ENCODE results near the gene CNTF. TPM values are rescaled to one million over a fixed set of nuclear protein-coding genes. Genes with fewer than 3 reads are reported as not detected.

The CNTF gene
- polyA plus RNA-seq, 1 of the 3 experiments (the other 2 are of a cell fraction), result 0.87 TPM

DNA sequence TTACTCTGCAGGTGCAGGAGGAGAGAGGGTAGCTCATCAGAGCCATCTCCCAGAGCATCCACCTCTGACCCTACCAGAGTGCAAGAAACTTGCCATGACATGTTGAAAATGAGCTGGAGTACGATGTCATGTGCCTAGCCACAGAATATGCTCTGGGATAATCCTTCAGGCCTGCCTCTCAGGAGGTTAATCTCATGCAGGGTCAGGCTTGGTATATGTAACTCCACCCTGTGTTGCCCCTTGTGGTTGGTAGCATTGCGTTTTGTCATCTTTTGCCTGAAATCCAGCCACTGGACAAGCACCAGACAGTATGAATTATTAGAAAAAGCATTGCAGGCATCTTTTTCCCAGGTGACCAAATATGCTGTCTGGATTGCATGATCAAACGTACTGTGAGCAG, 36.2 kb downstream of the CNTF start (continued):
- TF ChIP-seq SIN3A (IDR thresholded peaks at IDR 0.05; ENCODE audit: borderline replicate concordance, low read depth, low read length), result no peak
- no peak for TF ChIP-seq FOXJ3 (CRISPR knock-in tag; IDR thresholded peaks at IDR 0.05)
- TF ChIP-seq TAF1 (IDR thresholded peaks at IDR 0.05; ENCODE audit: borderline replicate concordance, low read depth, low read length), result no peak
- TF ChIP-seq, protein P1, sequence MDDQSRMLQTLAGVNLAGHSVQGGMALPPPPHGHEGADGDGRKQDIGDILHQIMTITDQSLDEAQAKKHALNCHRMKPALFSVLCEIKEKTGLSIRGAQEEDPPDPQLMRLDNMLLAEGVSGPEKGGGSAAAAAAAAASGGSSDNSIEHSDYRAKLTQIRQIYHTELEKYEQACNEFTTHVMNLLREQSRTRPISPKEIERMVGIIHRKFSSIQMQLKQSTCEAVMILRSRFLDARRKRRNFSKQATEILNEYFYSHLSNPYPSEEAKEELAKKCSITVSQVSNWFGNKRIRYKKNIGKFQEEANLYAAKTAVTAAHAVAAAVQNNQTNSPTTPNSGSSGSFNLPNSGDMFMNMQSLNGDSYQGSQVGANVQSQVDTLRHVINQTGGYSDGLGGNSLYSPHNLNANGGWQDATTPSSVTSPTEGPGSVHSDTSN (IDR thresholded peaks at IDR 0.05), result no peak
- no peak for TF ChIP-seq GABPA (IDR thresholded peaks at IDR 0.05; ENCODE audit: low read depth)

DNA sequence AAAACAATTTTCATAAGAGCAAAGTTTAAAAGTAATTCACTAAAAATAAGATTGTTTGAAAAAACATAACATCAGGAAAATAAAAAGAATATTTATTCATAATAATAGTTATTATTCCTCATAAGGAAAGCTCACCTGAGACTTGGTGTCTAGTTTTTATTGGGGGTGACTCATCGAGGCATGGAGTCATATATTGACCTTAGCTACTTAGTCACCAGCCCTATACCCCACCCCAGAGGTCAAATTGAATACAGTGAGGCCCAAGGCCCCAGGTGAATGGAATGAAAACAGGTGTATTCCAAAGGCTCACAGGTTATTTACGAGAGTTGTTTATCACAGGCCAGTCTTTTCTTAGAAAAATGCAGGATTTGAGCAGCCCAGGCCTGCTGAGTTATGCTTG, 36.9 kb downstream of the CNTF start:
- no peaks in the 10 kb centered on the region for H3K36me3 ChIP-seq (replicated peaks in 1 of 2; ENCODE audit: control insufficient read depth in 1 of 2, insufficient read depth in 2 of 2, low read length in 1 of 2)

More for the DNA sequence above, 36.9 kb downstream of the CNTF start:
- no peak overlapping the region for H2AFZ ChIP-seq (ENCODE audit: low read depth)
- no peak overlapping the region for H3K4me2 ChIP-seq
- H3F3A ChIP-seq (replicated peaks; ENCODE audit: insufficient read depth), result no peaks in the 10 kb centered on the region
- 13% methylated on average over 2 of the region's 2 CpGs for WGBS (ENCODE audit: low lambda C conversion rate)
- no peak for DNase-seq
- no peak overlapping the region for H3K4me3 ChIP-seq (ENCODE audit: low read depth in 2 of 2, low read length in 1 of 2)
- no peaks in the 10 kb centered on the region for H3K79me2 ChIP-seq (ENCODE audit: insufficient read depth)
- no peak for TF ChIP-seq YY1 (IDR thresholded peaks at IDR 0.05; ENCODE audit: low read depth)
- TF ChIP-seq, protein P2, sequence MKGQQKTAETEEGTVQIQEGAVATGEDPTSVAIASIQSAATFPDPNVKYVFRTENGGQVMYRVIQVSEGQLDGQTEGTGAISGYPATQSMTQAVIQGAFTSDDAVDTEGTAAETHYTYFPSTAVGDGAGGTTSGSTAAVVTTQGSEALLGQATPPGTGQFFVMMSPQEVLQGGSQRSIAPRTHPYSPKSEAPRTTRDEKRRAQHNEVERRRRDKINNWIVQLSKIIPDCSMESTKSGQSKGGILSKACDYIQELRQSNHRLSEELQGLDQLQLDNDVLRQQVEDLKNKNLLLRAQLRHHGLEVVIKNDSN (IDR thresholded peaks at IDR 0.05; ENCODE audit: borderline replicate concordance, low read depth), result no peak
- no peak for TF ChIP-seq GATA2 (CRISPR knock-in tag; IDR thresholded peaks at IDR 0.05)
- TF ChIP-seq, protein P3, sequence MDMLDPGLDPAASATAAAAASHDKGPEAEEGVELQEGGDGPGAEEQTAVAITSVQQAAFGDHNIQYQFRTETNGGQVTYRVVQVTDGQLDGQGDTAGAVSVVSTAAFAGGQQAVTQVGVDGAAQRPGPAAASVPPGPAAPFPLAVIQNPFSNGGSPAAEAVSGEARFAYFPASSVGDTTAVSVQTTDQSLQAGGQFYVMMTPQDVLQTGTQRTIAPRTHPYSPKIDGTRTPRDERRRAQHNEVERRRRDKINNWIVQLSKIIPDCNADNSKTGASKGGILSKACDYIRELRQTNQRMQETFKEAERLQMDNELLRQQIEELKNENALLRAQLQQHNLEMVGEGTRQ (IDR thresholded peaks at IDR 0.05; ENCODE audit: borderline replicate concordance, low read depth, low read length), result no peak
- TF ChIP-seq EZH2phosphoT487 (IDR thresholded peaks at IDR 0.05; ENCODE audit: borderline replicate concordance, low read depth), result no peak
- TF ChIP-seq MEF2A (IDR thresholded peaks at IDR 0.05; ENCODE audit: borderline replicate concordance, low read depth), result no peak
- TF ChIP-seq, protein P4, sequence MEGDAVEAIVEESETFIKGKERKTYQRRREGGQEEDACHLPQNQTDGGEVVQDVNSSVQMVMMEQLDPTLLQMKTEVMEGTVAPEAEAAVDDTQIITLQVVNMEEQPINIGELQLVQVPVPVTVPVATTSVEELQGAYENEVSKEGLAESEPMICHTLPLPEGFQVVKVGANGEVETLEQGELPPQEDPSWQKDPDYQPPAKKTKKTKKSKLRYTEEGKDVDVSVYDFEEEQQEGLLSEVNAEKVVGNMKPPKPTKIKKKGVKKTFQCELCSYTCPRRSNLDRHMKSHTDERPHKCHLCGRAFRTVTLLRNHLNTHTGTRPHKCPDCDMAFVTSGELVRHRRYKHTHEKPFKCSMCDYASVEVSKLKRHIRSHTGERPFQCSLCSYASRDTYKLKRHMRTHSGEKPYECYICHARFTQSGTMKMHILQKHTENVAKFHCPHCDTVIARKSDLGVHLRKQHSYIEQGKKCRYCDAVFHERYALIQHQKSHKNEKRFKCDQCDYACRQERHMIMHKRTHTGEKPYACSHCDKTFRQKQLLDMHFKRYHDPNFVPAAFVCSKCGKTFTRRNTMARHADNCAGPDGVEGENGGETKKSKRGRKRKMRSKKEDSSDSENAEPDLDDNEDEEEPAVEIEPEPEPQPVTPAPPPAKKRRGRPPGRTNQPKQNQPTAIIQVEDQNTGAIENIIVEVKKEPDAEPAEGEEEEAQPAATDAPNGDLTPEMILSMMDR (IDR thresholded peaks at IDR 0.05), result no peak
- TF ChIP-seq FOSL2 (IDR thresholded peaks at IDR 0.05; ENCODE audit: borderline replicate concordance, low read depth), result no peak
- TF ChIP-seq GABPA (IDR thresholded peaks at IDR 0.05; ENCODE audit: low read depth), result no peak
- no peak for TF ChIP-seq TEAD4 (IDR thresholded peaks at IDR 0.05; ENCODE audit: borderline replicate concordance, insufficient read depth)
- TF ChIP-seq NFIC (IDR thresholded peaks at IDR 0.05; ENCODE audit: borderline replicate concordance), result no peak
- no peak for TF ChIP-seq MXI1 (IDR thresholded peaks at IDR 0.05; ENCODE audit: low read depth, low read length)
- TF ChIP-seq, protein P5, sequence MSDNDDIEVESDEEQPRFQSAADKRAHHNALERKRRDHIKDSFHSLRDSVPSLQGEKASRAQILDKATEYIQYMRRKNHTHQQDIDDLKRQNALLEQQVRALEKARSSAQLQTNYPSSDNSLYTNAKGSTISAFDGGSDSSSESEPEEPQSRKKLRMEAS (IDR thresholded peaks at IDR 0.05; ENCODE audit: low read depth), result no peak
- no peak for TF ChIP-seq ELF1 (IDR thresholded peaks at IDR 0.05)
- TF ChIP-seq, protein P1 (IDR thresholded peaks at IDR 0.05), result no peak
- no peak for TF ChIP-seq SMC3 (IDR thresholded peaks at IDR 0.05; ENCODE audit: low read depth, low read length)
- TF ChIP-seq CHD2 (IDR thresholded peaks at IDR 0.05; ENCODE audit: low read length, partially characterized antibody), result no peak
- TF ChIP-seq NRF1 (IDR thresholded peaks at IDR 0.05; ENCODE audit: low read depth, low read length), result no peak
- no peak for TF ChIP-seq TAF1 (IDR thresholded peaks at IDR 0.05; ENCODE audit: borderline replicate concordance, low read depth, low read length)
- TF ChIP-seq RFX5 (IDR thresholded peaks at IDR 0.05; ENCODE audit: low read length), result no peak
- peaks cover 6% of the 10 kb centered on the region; the same call in 1 of the 2 replicates for H3K27me3 ChIP-seq (ENCODE audit: insufficient read depth)
- no peaks in the 10 kb centered on the region for H3K4me1 ChIP-seq (ENCODE audit: control insufficient read depth in 1 of 2, insufficient read depth in 2 of 2, low read depth in 1 of 2, low read length in 1 of 2)
- H3K27ac ChIP-seq (ENCODE audit: low read depth in 2 of 2, low read length in 1 of 2), result no peak overlapping the region
- H3K9me3 ChIP-seq, result no peaks in the 10 kb centered on the region
- ChIA-PET CTCF (interaction anchor here (0.8 to 0.9 kb wide), 2 partner anchors 14 to 30 kb away, joined by 3 read pairs; no protein-coding TSS in a partner anchor), POLR2A (no interaction called here)
- no peaks in the 10 kb centered on the region for H4K20me1 ChIP-seq (ENCODE audit: insufficient read depth)
- no peaks in the 10 kb centered on the region for H3K9me2 ChIP-seq
- H3K9ac ChIP-seq, result no peak overlapping the region

Measured in SK-N-SH (cell line).